Fibroblast of the aortic adventitia (primary cell): ENCODE results near the gene CREBRF. TPM values are rescaled to one million over a fixed set of nuclear protein-coding genes. Genes with fewer than 3 reads are reported as not detected.
"Not testable (repeated sequence)": the region's sequence is repeated elsewhere in the genome, so short reads cannot be mapped to it uniquely, and the experiment has no call there.

Source experiments
- DNase-seq: peaks from one replicate; pipeline ENCODE4 v3.0.0-alpha.2; 2010; ENCODE audit warnings: low read depth
- H3K4me3 ChIP-seq: 2 replicates; pipeline ENCODE4 v1.5.1; 2011; ENCODE audit warnings: low read depth, mild to moderate bottlenecking, control low read depth, low read length, moderate library complexity
- CTCF ChIP-seq: IDR thresholded peaks from 2 replicates; pipeline ENCODE4 v1.5.1; 2011; ENCODE audit warnings: mild to moderate bottlenecking, low read length, control low read depth, inconsistent platforms; ENCODE audit not compliant: insufficient read depth
- total RNA-seq: library from RNA; depleted of rRNA; stranded (reverse); fragments of >200 nt; gene quantifications from 2 replicates; pipeline ENCODE4 v1.2.3, GENCODE V29; 2012; ENCODE audit warnings: low replicate concordance

CREBRF gene
- total RNA-seq, 1 donor, result 29.7 TPM

GRCh38 chr5:173035904-173036707 is 20.0 kb upstream of the CREBRF start:
- DNase-seq, result no peak
- TF ChIP-seq CTCF, result no peak
- H3K4me3 ChIP-seq, result no peak overlapping the region

GRCh38 chr5:173039188-173039587 is 17.0 kb upstream of the CREBRF start:
- no peak for DNase-seq
- no peak for TF ChIP-seq CTCF
- no peak overlapping the region for H3K4me3 ChIP-seq

- no peak overlapping the region for H3K4me3 ChIP-seq
- DNase-seq, result no peak
- no peak for TF ChIP-seq CTCF
Observed at GRCh38 chr5:173039964-173040363, 16.2 kb upstream of the CREBRF start.

GRCh38 chr5:173041881-173042762 is 14.0 kb upstream of the CREBRF start:
- TF ChIP-seq CTCF, result no peak
- DNase-seq, result no peak

GRCh38 chr5:173042763-173043107 is 13.4 kb upstream of the CREBRF start:
- H3K4me3 ChIP-seq, result no peak overlapping the region
- TF ChIP-seq CTCF, result no peak
- DNase-seq, result no peak

More at GRCh38 chr5:173041881-173042762, 14.0 kb upstream of the CREBRF start:
- no peak overlapping the region for H3K4me3 ChIP-seq

GRCh38 chr5:173045474-173045873 is 10.7 kb upstream of the CREBRF start:
- TF ChIP-seq CTCF, result no peak
- no peak for DNase-seq
- H3K4me3 ChIP-seq, result no peak overlapping the region

GRCh38 chr5:173047096-173047837 is 8.9 kb upstream of the CREBRF start:
- not testable (repeated sequence) for DNase-seq, H3K4me3 ChIP-seq
